GM12874 (cell line): ENCODE data around the gene GGACT.

Source experiments
- CTCF ChIP-seq: IDR thresholded peaks from 2 replicates; pipeline ENCODE4 v1.5.1; 2011; ENCODE audit warnings: low read depth, mild to moderate bottlenecking, control low read depth, low read length, moderate library complexity; ENCODE audit not compliant: insufficient read depth

Gene GGACT

GRCh38 chr13:100610391-100611347 lies 22.1 kb upstream of the GGACT start:
- TF ChIP-seq CTCF = no peak

DNA sequence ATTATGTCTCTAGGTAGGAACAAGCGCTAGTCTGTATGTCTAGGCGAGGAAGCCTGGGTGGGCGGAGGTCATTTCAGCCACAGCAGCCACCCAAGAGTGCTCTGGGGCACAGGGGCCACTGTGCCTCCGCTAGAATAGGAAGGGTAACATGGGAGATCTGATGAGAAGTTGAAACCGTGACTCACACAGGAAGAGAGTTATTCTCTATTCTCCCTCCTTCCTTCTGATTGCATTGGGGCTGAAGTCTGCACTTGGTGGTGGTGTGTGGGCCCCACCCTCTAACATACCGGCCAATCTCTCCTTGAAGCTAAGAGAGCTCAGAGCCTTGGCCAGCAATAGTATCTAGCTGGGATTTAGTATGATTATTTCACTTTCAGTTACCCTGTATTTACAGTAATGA lies 20.3 kb upstream of the GGACT start:
- no peak for TF ChIP-seq CTCF

DNA sequence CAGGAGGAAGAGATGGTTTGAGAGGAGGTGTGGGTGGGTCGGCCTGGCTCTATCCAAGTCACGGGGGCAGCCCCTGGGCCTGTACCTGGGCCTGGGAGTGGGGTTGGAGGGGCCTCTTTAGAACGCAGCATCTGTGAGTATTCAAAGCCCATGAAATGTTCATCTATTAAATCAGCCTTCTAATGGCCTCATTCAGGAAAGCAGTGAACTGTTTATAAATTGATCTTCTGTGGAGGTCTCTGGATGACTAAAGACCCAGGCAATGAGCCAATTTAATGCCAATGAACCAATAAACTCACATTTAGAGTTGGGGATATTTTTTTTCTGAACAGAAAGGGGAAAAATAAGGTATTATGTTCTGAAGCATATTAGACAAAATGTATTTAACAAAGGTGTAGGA lies 19.9 kb upstream of the GGACT start:
- no peak for TF ChIP-seq CTCF

- TF ChIP-seq CTCF = no peak
These were observed 16.5 kb upstream of the GGACT start for GRCh38 chr13:100604918-100605710.

DNA sequence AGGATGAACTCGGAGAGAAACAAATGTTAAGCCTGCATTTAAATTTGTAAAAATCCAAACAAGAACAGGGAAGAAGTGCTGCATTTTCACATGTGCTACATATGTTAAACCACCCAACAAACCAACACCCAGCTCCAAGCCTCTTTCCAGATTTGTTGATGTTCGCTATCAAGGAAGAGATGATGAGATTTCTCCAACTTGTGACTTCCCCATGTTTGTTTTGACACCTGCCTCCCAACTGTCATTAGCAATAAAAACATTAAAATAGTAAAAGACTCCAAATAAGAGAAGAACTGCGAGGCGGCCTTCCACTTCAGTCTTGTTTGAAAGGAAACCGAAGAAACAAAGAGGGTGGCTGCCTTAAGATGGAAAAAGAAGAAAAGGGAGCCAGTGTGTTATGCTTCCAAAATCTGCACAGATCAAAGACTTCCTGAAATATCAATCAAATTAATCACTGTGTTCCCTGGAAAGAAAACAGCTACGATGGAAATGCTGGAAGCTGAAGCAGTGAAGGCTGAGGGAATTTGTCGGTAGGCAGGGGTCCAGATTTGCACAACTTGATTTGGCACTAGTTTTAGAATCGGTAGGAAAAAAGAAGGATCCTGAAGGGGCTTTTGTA lies 14.0 kb upstream of the GGACT start:
- TF ChIP-seq CTCF = no peak

DNA sequence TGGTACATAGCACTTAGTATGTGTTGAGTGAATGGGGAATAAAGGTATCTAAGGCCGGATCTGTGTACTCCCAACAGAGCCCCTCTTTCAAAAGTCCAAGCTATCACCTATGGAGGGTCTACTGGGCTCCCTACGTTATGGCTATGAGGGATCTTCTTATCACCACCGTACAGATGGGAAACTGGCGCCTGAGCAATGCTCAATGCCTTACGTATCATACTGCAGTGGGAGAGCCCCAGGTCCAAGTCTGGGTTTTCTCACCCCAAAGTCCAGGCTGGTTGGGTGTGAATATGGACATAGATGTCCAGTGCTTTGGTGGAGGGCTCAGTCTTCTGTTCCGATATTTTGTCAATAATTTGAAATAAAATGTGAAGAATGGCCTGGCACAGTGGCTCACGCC lies 13.1 kb upstream of the GGACT start:
- no peak for TF ChIP-seq CTCF

GRCh38 chr13:100600915-100601314 lies 12.3 kb upstream of the GGACT start:
- no peak for TF ChIP-seq CTCF
